ENCODE results near the gene PI16. TPM values are rescaled to one million over a fixed set of nuclear protein-coding genes. Genes with fewer than 3 reads are reported as not detected.
"Not testable (repeated sequence)": the region's sequence is repeated elsewhere in the genome, so short reads cannot be mapped to it uniquely, and the experiment has no call there.

PI16 gene
- total RNA-seq, 1 experiment from 2014 or later = not detected

- Histone ChIP-seq H3K4me1 (ENCODE audit: control insufficient read depth, insufficient read depth, low read length) (no peaks in the 10 kb centered on the region), H3K36me3 (ENCODE audit: control insufficient read depth, insufficient read depth, low read length) (no peaks in the 10 kb centered on the region), H3K4me3 (ENCODE audit: low read depth in 2 of 2, low read length in 2 of 2) (no peak overlapping the region), H3K9me3 (ENCODE audit: control insufficient read depth, insufficient read depth, low read depth, low read length) (no peaks in the 10 kb centered on the region), H3K27me3 (ENCODE audit: control insufficient read depth, insufficient read depth, low read length) (no peaks in the 10 kb centered on the region), H3K27ac (ENCODE audit: low read length) (no peak overlapping the region)
- BruUV-seq (replicated peaks) = no TSS peak
- ATAC-seq = peak; percentile 50; the same call in 1 of the 2 replicates
- in situ Hi-C loops (cut with HindIII; ENCODE audit: low pct_unique_long_range_greater_than_20kb, low sequenced_read_pairs) (no loop called here), intact Hi-C loops (cut with micrococcal nuclease; ENCODE audit: unreplicated experiment) (no loop called here)
- DNase-seq (ENCODE audit: low read depth, low spot score) = no peak
- ChIA-PET CTCF (no interaction called here), POLR2A (no interaction called here)
- TF ChIP-seq TCF7L2 (IDR thresholded peaks at IDR 0.05; ENCODE audit: low read depth, low read length) (no peak), SIN3A (IDR thresholded peaks at IDR 0.05; ENCODE audit: borderline replicate concordance, insufficient read depth, low read depth, low read length) (no peak), POLR2AphosphoS5 (IDR thresholded peaks at IDR 0.05; ENCODE audit: low read depth, low read length) (no peak)
- TF ChIP-seq, protein P1, sequence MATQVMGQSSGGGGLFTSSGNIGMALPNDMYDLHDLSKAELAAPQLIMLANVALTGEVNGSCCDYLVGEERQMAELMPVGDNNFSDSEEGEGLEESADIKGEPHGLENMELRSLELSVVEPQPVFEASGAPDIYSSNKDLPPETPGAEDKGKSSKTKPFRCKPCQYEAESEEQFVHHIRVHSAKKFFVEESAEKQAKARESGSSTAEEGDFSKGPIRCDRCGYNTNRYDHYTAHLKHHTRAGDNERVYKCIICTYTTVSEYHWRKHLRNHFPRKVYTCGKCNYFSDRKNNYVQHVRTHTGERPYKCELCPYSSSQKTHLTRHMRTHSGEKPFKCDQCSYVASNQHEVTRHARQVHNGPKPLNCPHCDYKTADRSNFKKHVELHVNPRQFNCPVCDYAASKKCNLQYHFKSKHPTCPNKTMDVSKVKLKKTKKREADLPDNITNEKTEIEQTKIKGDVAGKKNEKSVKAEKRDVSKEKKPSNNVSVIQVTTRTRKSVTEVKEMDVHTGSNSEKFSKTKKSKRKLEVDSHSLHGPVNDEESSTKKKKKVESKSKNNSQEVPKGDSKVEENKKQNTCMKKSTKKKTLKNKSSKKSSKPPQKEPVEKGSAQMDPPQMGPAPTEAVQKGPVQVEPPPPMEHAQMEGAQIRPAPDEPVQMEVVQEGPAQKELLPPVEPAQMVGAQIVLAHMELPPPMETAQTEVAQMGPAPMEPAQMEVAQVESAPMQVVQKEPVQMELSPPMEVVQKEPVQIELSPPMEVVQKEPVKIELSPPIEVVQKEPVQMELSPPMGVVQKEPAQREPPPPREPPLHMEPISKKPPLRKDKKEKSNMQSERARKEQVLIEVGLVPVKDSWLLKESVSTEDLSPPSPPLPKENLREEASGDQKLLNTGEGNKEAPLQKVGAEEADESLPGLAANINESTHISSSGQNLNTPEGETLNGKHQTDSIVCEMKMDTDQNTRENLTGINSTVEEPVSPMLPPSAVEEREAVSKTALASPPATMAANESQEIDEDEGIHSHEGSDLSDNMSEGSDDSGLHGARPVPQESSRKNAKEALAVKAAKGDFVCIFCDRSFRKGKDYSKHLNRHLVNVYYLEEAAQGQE (IDR thresholded peaks at IDR 0.05; ENCODE audit: insufficient read depth in 1 of 2, low read depth in 2 of 2, low read length in 1 of 2) = no peak
- TF ChIP-seq, protein P2, sequence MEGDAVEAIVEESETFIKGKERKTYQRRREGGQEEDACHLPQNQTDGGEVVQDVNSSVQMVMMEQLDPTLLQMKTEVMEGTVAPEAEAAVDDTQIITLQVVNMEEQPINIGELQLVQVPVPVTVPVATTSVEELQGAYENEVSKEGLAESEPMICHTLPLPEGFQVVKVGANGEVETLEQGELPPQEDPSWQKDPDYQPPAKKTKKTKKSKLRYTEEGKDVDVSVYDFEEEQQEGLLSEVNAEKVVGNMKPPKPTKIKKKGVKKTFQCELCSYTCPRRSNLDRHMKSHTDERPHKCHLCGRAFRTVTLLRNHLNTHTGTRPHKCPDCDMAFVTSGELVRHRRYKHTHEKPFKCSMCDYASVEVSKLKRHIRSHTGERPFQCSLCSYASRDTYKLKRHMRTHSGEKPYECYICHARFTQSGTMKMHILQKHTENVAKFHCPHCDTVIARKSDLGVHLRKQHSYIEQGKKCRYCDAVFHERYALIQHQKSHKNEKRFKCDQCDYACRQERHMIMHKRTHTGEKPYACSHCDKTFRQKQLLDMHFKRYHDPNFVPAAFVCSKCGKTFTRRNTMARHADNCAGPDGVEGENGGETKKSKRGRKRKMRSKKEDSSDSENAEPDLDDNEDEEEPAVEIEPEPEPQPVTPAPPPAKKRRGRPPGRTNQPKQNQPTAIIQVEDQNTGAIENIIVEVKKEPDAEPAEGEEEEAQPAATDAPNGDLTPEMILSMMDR (IDR thresholded peaks at IDR 0.05) = no peak
Measured at GRCh38 chr6:36940027-36940426, 14.5 kb upstream of the PI16 start.

- intact Hi-C loops (cut with micrococcal nuclease; ENCODE audit: unreplicated experiment); H3K4me1 ChIP-seq (ENCODE audit: control insufficient read depth, insufficient read depth, low read length): not testable (repeated sequence)
Measured at GRCh38 chr6:36941561-36941960, 13.0 kb upstream of the PI16 start.

GRCh38 chr6:36942329-36942728 lies 12.2 kb upstream of the PI16 start:
- H3K36me3 ChIP-seq (ENCODE audit: control insufficient read depth, insufficient read depth, low read length); in situ Hi-C loops (cut with HindIII; ENCODE audit: low pct_unique_long_range_greater_than_20kb, low sequenced_read_pairs); CTCF ChIA-PET; H3K4me3 ChIP-seq (ENCODE audit: low read depth in 2 of 2, low read length in 2 of 2); H3K4me1 ChIP-seq (ENCODE audit: control insufficient read depth, insufficient read depth, low read length); H3K9me3 ChIP-seq (ENCODE audit: control insufficient read depth, insufficient read depth, low read depth, low read length); H3K27ac ChIP-seq (ENCODE audit: low read length); ATAC-seq; POLR2A ChIA-PET; DNase-seq (ENCODE audit: low read depth, low spot score); intact Hi-C loops (cut with micrococcal nuclease; ENCODE audit: unreplicated experiment); BruUV-seq (replicated peaks); H3K27me3 ChIP-seq (ENCODE audit: control insufficient read depth, insufficient read depth, low read length): not testable (repeated sequence)

More at GRCh38 chr6:36941561-36941960, 13.0 kb upstream of the PI16 start:
- H3K27me3 ChIP-seq (ENCODE audit: control insufficient read depth, insufficient read depth, low read length); H3K4me3 ChIP-seq (ENCODE audit: low read depth in 2 of 2, low read length in 2 of 2); POLR2A ChIA-PET; CTCF ChIA-PET; BruUV-seq (replicated peaks); H3K27ac ChIP-seq (ENCODE audit: low read length); DNase-seq (ENCODE audit: low read depth, low spot score); in situ Hi-C loops (cut with HindIII; ENCODE audit: low pct_unique_long_range_greater_than_20kb, low sequenced_read_pairs); H3K9me3 ChIP-seq (ENCODE audit: control insufficient read depth, insufficient read depth, low read depth, low read length); ATAC-seq; H3K36me3 ChIP-seq (ENCODE audit: control insufficient read depth, insufficient read depth, low read length): not testable (repeated sequence)

All from Panc1 (cell line).